GM18511 (cell line): Measurements from ENCODE around the gene PRMT1.

Source experiments
- ATAC-seq: cut with Tn5 transposase; IDR thresholded peaks from one replicate; pipeline ENCODE4 v1.9.1; 2021; ENCODE audit warnings: mild to moderate bottlenecking, moderate library complexity; ENCODE audit not compliant: unreplicated experiment

Gene PRMT1

DNA sequence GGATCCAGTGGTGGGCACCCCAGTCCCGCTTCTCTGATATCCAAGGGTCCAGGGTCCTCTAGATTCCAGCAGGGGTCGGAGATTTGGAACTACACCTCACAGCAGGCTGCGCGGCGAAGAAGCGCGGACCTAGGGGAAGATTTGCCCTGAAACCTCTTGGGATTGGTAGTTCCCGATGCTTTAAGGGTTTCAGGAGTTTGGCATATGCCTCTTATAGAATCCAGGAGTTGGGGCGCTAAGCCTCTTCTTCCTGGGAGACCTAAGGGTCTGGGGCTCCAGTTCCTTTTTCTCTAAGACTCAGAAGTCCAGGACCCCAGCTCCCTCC lies 11.0 kb upstream of the PRMT1 start:
- ATAC-seq: no peak

DNA sequence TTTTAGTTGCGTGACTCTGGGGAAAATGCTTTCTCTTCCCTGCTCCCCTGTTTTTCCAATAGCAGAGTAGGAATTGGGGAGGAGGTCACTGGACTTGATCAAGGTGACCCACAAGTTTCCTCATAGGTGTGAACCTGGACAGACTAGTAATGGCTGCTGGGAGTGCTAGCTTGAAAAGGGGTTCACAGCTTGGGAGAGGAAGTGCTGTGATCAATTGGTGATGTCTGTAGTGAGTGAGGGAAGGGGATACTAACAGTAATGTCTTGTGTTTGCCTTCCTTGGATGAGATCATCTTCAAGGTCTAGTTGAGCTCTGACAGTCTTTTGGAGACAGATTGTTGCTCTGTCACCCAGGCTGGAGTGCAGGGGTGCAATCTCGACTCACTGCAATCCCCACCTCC lies 9.6 kb upstream of the PRMT1 start:
- ATAC-seq: no peak

DNA sequence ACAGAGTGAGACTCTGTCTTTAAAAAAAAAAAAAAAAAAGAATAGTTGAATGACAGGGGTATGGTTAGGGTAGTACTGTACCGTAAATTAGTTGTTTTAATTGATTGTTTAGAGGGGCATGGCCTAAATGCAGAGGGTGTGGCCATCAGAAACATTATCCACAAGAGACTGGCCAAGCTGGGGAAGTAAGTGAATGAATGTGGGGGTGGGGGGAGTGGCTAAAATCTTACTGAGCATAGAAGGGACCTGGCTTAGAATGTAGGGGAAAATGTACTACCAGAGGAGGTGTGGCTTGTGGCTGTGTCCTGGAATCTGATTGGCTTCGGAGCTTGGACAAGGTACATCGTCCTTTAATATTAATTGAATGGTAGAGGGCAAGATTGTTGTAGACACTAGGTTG lies 7.6 kb upstream of the PRMT1 start:
- no peak for ATAC-seq

DNA sequence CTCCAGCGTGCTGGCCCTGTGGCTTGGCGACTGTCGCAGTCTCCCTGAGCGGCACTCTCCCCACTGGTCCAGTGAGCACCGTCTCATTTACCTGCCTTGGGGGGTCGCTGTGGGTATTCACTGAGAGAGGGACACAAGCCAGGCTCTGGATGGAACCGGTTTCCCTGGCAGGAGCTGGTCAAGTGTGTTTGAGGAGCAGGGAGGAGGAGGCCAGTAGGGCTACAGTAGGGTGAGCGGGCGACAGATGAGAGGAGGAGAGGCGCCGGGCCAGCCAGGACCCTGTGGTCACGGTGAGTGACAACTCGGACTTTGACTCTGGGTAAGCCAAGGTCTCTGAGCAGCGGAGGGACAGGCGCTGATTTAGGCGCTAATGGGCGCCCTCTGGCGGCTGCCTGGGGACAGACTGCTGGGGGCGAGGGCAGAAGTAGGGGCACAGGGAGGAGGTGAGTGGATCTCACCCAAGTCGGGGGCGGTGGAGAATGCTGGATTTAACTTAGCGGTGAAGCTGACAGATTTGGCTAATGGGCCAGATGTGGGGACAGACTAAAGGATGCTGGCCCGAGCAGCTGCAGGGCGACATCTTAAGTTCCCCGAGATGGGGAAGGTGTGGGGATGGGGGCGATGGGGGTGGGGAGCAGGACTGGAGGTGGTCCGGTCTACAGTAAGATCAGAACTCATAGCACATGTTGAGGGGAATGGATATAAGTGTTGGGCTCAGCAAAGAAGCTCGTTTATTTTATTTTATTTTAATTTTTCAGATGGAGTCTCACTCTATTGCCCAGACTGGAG lies 4.7 kb upstream of the PRMT1 start:
- no peak for ATAC-seq

DNA sequence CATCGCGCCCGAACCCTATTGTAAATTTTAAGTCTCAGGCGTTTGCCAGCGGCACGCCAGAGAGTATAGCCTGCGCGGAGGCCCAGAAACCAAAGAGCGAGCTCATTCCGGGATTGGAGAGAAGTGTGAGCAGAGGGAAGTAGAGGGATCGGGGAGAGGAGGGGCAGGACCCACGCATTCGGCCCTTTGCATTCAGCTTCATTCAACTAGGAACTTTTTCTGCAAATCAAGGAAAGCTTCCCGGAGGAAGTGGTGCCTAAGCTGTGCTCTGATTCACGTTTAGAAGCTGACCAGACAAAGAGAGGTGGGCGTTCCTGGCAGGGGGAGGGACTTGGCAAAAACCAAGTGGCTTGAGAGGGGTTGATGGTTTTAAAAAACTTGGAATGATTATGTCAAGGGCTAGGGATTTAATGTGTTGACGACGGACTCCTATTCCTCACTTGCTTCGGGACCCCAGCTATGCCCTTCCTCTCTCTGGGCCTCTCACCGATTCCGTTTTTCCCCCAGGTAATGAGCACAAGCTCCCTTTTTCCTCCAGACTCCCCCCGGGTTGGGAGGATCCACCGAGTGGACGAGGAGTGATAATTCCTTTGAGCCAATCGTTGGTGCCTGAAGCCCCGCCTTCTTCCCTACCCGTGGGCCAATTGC lies 811 bp upstream of the PRMT1 start:
- ATAC-seq: peak; percentile 28

DNA sequence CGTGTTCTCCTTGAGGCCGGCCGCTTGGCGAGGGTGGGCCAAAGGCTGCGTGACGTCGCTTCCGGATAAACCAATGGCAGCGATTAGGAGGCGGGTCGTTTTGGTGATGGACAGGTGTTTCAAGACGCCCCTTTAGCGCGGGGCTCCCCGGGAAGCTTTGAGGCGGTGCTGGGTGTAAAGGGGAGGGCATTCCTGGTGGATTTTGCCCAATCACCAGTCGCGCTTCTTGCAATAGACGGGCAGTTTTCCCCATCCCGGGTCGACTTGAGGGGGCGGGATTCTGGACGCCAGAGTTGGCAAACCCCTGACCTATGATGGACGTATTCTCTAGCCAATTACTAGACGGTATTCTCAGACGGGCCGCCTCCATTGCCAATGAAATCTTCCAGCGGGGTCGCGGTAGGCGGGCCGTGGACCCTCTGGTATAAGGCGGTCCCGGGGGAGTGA lies 264 bp upstream of the PRMT1 start:
- peak; percentile 77 for ATAC-seq

DNA sequence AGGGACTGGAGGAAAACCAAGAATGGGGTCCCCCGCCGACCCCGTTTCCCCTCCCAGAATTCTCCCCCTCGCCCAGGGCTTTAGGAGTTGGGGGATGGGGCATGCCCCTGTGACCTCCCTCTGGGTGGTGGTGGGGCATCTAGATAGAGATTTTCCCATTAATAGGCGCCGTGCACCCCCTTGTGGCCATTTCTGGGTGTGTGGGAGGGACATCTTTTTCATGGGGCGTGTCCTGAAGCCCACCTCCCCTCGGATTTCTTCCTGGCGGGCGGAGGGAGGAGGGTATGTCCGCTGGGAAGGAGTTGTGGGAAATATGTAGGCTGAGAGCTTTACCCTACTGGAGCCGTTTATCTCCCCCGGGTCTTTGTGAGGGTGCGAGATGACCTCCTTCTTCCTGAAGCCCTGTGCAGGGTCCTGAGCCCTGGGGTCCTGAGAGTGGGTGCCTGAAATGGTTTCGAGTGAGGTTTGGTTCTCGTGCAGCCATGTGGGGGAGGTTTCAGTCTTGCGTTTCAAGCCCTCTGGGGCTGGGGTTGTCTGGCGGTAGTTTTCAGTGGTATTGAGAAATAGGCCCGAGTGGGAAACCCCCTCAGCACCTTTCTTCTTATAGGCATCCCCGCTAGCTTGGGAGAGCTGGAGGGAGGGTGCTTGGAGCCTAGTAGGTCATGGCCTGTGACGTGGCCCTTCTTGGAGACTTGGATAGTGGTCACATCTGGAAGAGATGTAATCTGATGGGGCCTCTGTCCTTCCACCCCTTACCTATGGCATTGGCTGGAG lies 1.0 kb downstream of the PRMT1 start:
- no peak for ATAC-seq

DNA sequence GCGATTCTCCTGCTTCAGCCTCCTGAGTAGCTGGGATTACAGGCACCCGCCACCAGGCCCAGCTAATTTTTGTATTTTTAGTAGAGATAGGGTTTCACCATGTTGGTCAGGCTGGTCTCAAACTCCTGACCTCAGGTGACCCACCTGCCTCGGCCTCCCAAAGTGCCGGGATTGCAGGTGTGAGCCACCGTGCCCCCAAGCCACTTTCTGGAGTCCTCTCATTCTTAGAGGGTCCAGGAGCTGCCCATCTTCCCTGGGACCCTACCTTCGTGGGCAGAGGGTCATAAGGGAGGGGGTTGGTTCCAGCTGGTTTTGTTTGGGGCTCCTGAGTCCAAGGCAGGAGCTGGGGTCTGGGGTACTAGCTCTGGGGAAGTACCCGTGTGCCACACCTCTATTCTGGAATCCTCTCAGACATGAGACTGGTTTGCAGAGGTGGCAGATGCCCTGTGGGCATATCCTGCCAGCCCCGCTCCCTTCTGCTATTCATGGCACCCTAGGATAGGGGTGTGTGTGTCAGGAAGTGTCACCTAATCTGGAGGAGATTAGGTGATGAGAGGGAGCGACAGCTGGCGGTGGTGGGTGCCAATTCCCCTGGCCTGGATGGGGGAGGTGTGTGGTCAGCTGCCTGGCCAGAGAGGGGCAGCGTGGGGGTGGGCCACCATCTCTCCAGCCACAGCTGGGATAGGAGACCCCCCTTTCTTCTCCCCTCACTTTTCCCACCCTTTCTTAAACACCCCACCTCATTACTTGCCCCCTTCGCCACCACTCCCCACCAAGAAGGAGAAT lies 2.1 kb downstream of the PRMT1 start:
- ATAC-seq: no peak

DNA sequence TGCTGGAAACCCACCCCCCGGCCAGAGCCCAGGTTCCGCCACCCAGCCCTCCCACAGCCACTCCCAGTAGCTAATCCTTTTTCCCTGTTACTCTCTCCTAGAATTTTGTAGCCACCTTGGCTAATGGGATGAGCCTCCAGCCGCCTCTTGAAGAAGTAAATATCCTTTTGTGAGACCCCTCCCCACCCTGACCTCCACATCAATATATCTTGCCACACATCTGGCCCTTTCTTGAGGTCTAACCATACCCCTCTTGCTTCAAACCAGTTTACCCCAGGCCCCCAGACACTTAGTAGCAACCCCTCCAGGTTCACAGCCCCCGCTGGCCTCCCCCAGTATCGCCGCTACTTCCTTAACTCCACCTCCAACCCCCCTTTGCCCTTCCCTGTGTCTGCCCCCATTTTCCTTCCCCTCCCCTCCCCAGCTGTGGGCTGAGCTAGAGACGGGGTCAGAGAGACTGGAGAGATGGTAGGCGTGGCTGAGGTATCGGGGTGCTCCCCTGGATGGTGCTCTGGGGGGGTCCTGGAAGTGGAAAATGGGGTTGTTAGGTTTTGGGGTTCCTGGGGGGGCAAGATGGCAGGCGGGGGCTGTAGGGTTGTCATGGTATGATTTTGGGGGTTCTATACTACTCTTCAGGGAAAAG lies 2.8 kb downstream of the PRMT1 start:
- ATAC-seq: no peak

DNA sequence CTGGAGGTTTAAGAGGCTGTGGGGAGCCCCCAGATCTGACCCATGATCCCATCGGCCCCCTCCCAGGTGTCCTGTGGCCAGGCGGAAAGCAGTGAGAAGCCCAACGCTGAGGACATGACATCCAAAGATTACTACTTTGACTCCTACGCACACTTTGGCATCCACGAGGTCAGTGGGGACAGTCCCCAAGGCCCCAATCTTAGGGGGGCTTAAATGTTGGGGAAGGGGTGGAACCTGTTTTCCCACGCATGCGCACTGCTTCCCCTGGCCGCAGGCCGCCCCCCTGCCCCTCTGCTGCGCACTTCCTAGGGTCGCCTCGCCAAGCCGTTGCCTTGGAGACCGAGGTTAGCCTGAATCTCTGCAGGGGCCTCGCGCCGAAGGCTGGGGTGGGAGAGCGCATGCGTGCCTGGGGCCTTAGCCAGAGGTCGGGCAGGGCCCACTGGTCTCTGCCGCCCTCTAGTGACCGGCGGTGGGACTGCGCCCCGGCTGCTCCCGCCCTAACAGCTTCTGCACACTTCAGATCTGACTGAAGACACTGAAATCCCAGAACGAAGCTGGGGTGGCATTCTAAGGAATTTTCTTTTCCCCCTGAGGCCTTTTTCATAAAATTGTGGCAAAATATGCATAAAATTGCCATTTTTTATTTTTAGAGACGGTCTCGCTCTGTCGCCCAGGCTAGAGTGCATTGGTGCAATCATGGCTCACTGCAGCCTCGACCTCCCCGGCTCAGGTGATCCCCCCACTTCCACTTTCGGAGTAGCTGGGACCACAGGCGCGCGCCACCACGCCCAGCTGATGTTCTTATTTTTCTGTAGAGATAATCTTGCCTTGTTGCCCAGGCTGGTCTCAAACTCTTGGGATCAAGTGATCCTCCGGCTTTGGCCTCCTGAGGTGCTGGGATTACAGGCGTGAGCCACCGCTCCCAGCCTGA lies 3.6 kb downstream of the PRMT1 start:
- no peak for ATAC-seq

DNA sequence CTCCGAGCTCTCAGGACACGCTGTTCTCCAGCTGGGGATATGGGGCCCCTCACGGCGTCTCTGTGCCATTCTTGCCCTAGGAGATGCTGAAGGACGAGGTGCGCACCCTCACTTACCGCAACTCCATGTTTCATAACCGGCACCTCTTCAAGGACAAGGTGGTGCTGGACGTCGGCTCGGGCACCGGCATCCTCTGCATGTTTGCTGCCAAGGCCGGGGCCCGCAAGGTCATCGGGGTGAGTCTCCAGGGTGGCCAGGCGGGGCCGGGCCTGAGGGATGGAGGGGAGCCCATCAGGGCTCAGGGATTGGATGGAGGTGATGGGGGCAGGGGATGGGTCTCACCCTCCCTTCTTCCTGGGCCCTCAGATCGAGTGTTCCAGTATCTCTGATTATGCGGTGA lies 4.8 kb downstream of the PRMT1 start:
- no peak for ATAC-seq

DNA sequence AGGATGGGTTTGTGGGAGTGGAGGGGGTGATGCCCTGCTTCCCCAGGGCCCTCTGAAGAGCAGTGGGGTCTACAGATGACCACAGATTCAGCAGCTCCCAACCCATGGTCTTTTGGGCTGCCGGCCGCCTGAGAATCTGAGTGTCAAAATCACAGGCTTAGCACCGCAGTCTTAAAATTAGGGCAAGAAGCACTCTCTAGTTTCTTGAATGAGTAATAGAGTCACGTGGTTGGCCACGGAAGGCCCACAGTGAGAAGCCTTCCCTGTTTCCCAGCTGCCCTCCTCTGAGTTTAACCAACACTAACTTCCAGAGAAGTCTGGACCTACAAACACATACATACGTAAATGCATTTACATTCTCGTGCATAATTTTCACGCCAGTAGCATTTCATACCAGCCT lies 5.2 kb downstream of the PRMT1 start:
- ATAC-seq: no peak

DNA sequence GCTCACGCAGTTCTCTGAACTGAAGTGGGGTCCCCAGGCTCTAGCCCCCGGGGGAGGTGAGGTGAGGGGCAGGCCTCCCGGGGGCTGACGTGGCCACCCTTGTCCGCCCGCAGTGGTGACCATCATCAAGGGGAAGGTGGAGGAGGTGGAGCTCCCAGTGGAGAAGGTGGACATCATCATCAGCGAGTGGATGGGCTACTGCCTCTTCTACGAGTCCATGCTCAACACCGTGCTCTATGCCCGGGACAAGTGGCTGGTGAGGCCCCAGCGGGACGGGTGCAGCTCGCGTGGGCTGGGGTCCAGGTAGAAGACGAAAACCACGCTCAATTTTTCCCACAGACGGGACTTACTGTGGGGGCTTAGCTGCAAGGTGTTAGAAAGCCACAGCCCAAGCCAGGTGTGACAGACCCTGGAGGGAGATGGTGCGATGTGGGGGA lies 6.8 kb downstream of the PRMT1 start:
- ATAC-seq: no peak

DNA sequence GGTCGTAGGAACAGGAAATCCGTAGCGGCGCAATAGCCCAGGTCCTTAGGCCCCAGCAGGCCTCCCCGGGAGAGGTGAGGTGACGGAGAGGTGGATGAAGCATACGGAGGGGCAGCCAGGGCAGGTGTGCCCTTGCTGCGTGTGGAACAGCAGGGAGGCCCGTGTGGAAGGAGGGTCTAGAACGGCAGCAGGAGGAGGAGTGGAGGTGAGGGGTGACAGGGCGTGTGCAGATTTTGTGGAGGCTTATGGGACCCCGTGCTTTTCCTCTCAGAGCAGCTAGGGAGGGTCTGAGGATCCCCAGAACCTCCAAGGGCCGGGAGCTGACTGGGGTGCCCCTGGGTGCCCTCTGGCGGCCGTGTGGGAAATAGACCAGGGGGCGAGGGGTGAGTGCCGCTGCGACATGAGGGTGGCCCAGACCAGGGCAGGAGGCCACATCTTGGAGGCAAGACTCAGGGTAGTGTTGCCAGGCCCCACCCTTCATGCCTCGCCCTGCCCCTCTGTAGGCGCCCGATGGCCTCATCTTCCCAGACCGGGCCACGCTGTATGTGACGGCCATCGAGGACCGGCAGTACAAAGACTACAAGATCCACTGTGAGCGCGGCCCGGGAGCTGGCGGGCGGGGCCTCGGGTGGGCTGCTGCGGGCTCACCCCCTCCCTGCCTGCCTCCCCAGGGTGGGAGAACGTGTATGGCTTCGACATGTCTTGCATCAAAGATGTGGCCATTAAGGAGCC lies 7.3 kb downstream of the PRMT1 start:
- ATAC-seq: no peak

DNA sequence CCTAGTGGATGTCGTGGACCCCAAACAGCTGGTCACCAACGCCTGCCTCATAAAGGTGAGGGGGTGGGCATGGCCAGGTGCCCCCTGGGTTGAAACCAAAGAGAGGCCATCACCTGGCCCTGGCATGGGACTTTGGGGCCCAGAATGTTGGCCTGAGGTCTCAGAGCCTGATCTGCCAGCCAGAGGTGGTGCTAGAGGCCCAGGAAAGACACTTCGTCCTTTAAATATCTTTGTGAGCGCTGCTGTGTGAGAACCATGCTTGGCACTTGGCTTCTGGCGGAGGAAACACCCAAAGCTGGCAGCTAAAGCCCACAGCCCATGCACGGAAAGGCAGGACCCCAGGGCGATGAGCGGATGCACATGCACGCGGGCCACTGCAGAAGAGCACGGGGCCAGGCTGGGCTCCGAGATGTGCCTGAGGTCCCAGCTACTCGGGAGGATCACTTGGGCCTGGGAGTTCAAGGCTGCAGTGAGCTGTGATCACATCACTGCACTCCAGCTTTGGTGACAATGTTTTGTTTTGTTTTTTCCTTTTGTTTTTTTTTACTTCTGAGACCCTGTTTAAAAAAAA lies 8.0 kb downstream of the PRMT1 start:
- ATAC-seq: no peak

DNA sequence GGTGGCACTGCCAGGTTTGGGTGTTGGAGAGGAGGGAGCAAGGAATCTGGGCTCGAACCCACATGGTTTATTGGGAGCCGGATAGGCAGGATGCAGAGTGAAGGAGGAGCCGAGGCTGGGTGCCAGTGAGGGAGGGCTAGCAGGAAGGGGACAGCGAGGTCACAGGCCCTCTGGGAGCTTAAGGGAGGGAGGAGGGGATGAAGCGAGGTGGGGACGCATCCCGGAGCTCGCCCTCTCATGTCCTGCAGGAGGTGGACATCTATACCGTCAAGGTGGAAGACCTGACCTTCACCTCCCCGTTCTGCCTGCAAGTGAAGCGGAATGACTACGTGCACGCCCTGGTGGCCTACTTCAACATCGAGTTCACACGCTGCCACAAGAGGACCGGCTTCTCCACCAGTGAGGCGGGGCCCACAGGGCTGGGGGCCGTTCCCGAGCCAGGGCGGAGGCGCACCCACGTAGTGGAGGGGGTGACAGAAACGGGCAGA lies 8.8 kb downstream of the PRMT1 start:
- ATAC-seq: no peak

DNA sequence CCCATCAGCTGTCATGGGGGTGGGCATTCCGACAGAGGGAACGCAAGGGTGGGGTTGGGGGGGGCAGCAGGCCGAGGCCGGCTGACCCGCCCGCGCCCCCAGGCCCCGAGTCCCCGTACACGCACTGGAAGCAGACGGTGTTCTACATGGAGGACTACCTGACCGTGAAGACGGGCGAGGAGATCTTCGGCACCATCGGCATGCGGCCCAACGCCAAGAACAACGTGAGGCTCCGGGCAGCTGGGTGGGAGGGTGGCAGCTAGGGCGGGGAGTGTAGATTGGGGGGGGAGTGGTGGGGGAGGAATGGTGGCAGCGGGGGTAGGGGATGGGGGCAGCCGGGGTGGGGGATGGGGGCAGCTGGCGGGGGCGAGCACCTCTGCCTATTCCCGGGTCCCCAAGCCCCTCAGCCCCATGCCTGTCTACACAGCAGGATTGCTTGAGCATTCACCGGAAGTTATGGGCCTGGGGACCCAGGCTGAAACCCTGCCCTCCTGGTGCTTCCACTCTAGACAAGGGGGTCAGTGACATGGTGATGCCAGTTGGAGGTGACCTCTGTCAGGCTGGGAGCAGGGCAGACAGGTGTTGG lies 9.5 kb downstream of the PRMT1 start:
- ATAC-seq: no peak

DNA sequence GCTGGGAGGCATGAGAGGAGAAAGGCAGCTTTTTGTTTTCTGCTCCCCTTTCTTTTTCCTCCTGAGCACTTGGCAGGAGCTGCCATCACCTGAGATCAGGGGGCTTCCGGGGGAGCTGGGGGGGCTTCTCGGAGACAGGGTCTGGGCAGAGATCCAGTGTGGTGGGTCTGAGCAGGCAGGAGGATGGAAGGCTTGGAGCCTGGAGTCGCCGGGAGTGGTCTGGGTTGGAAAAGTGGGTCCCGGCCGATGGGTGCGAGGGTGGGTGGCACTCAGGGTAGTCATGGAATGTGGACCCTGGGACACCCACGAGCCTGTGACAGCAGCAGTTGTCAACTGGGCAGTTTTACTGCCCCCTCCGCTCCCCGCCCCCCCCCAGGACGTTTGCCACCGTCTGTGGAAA lies 10.1 kb downstream of the PRMT1 start:
- no peak for ATAC-seq
